ENCODE results near the gene ZNF500. TPM values are rescaled to one million over a fixed set of nuclear protein-coding genes. Genes with fewer than 3 reads are reported as not detected.

Gene ZNF500
- total RNA-seq, 4 donors from 2014 or later = 7.9 to 17.6 (median 12.4) TPM

- no peaks in the 10 kb centered on the region for H3K36me3 ChIP-seq
- H3K27me3 ChIP-seq = no peaks in the 10 kb centered on the region
- 78% methylated on average over 12 of the region's 16 CpGs for WGBS
- no peaks in the 10 kb centered on the region for H3K4me1 ChIP-seq
- no peak for TF ChIP-seq EP300 (IDR thresholded peaks at IDR 0.05)
- TF ChIP-seq POLR2AphosphoS5 (IDR thresholded peaks at IDR 0.05) = no peak
- TF ChIP-seq POLR2A (IDR thresholded peaks at IDR 0.05) = no peak
- H3K27ac ChIP-seq = no peak overlapping the region
- no peak for DNase-seq (ENCODE audit: low spot score in 2 of 2)
- H3K9me3 ChIP-seq = no peaks in the 10 kb centered on the region
- H3K4me3 ChIP-seq = no peak overlapping the region
Measured at GRCh38 chr16:4783951-4784336, 17.0 kb upstream of the ZNF500 start.

DNA sequence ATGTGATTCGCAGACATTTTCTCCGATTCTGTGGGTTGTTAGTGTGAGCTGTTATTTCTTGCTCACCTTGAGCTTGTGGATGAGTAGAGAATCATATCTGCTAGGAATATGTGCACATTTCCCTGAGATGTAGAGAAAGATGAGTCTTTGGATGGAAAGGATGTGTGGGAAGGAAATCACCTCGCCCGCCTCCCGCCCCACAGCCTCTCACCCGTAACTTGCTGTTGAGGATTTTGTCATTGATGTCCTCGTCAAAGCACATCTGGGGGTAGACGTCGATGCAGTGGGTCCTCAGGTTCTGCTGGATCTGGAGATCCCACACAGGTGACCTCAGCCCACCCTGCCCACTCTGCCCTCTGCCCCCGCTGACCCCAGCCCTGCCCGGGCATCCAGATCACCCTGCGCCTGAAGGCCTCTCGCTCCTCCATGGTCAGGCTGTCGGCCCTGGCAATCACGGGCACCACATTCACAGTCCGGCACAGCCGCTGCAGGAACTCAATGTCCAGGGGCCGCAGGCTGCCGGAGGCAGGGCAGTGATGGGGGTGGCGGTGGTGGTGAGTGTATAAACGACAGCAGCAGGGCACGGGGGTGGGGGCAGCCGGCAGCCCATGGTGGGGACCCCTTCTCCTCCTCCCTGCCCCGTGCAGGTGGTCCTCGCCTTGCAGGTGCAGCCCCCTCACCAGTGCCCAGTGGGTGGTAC, 16.4 kb upstream of the ZNF500 start:
- Histone ChIP-seq H3K4me1 (no peaks in the 10 kb centered on the region), H3K36me3 (no peaks in the 10 kb centered on the region), H3K4me3 (no peak overlapping the region), H3K9me3 (no peaks in the 10 kb centered on the region), H3K27me3 (no peaks in the 10 kb centered on the region), H3K27ac (no peak overlapping the region)
- 88% methylated on average over 17 of the region's 25 CpGs for WGBS
- TF ChIP-seq POLR2A (IDR thresholded peaks at IDR 0.05) (no peak), EP300 (IDR thresholded peaks at IDR 0.05) (no peak), POLR2AphosphoS5 (IDR thresholded peaks at IDR 0.05) (no peak)
- TF ChIP-seq, protein P1, sequence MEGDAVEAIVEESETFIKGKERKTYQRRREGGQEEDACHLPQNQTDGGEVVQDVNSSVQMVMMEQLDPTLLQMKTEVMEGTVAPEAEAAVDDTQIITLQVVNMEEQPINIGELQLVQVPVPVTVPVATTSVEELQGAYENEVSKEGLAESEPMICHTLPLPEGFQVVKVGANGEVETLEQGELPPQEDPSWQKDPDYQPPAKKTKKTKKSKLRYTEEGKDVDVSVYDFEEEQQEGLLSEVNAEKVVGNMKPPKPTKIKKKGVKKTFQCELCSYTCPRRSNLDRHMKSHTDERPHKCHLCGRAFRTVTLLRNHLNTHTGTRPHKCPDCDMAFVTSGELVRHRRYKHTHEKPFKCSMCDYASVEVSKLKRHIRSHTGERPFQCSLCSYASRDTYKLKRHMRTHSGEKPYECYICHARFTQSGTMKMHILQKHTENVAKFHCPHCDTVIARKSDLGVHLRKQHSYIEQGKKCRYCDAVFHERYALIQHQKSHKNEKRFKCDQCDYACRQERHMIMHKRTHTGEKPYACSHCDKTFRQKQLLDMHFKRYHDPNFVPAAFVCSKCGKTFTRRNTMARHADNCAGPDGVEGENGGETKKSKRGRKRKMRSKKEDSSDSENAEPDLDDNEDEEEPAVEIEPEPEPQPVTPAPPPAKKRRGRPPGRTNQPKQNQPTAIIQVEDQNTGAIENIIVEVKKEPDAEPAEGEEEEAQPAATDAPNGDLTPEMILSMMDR (IDR thresholded peaks at IDR 0.05) = no peak
- DNase-seq (ENCODE audit: low spot score in 2 of 2) = no peak

DNA sequence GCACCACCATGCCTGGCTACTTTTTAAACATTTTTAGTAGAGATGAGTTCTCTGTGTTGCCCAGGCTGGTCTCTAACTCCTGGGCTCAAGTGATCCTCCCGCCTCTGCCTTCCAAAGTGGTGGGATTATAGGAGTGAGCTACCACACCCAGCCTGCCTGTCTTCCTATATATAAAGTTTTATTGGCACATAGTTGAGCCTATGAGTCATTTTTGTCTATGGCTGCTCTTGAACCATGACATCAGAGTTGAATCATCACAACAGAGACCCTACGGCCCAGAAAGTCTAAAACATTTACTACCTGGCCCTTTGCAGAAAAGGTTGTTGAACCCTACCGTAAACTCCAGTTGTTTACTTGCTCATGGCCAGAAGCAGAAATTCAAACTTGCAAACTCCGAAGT, 13.3 kb upstream of the ZNF500 start:
- Histone ChIP-seq H3K27ac (no peak overlapping the region), H3K36me3 (no peaks in the 10 kb centered on the region), H3K4me3 (no peak overlapping the region), H3K27me3 (no peaks in the 10 kb centered on the region), H3K4me1 (no peaks in the 10 kb centered on the region), H3K9me3 (no peaks in the 10 kb centered on the region)
- no peak for TF ChIP-seq POLR2AphosphoS5 (IDR thresholded peaks at IDR 0.05)
- TF ChIP-seq, protein P1 (IDR thresholded peaks at IDR 0.05) = no peak
- no peak for TF ChIP-seq POLR2A (IDR thresholded peaks at IDR 0.05)
- no peak for TF ChIP-seq EP300 (IDR thresholded peaks at IDR 0.05)
- DNase-seq (ENCODE audit: low spot score in 2 of 2) = no peak
- WGBS = 86% methylated on average over 4 of the region's 4 CpGs

DNA sequence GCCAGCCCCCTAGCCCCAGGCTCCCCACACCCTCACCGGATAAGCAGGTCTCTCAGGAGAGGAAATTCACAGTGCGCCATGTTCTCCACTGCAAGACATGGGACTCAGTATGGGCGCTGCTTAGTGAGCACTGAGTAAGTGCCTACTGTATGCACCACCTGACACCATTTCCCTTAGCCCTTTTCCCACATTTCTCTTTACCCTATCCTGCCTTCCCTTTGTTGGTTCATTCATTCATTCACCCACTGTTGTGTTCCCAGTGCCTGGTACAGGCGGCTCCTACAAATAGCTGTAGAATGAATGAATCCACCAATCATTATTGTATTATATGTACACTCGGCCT, 11.1 kb upstream of the ZNF500 start:
- Histone ChIP-seq H3K4me3 (no peak overlapping the region), H3K36me3 (no peaks in the 10 kb centered on the region), H3K4me1 (no peaks in the 10 kb centered on the region), H3K27ac (no peak overlapping the region), H3K9me3 (no peaks in the 10 kb centered on the region), H3K27me3 (no peaks in the 10 kb centered on the region)
- 89% methylated on average over 4 of the region's 5 CpGs for WGBS
- no peak for DNase-seq (ENCODE audit: low spot score in 2 of 2)
- TF ChIP-seq EP300 (IDR thresholded peaks at IDR 0.05) = no peak
- TF ChIP-seq, protein P1 (IDR thresholded peaks at IDR 0.05) = no peak
- TF ChIP-seq POLR2AphosphoS5 (IDR thresholded peaks at IDR 0.05) = no peak

DNA sequence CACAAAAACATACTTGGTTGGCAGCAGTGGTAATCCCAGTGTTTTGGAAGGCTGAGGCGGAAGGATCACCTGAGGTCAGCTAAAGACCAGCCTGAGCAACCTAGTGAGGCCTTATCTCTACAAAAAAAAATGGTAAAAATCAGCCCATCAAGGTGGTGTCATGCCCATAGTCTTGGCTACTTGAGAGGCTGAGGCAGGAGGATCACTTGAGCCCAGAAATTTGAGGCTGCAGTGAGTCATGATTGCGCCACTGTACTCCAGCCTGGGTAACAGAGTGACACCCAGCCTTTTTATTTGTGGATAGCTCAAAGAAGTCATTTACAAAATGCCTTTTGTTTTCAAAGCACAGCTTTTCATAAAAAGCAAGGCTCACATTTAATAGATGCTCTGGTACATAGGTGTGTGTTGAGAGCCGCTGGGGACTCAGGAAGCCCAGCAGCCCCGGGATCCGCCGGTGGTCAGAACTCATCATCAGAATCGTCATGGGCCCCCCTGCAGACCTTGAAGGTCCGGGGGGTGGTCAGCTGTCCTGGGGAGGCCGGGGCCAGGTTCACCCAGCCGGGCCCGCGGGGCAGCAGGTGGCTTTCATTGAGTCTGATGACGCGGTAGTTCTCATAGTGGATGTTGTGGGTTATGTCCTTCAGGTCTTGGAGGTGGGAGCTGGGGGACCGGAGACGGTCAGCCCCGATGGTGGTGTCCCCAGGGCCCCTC, 10.5 kb upstream of the ZNF500 start:
- no peak for DNase-seq (ENCODE audit: low spot score in 2 of 2)
- no peaks in the 10 kb centered on the region for H3K4me1 ChIP-seq
- no peaks in the 10 kb centered on the region for H3K36me3 ChIP-seq
- 83% methylated on average over 14 of the region's 17 CpGs for WGBS
- TF ChIP-seq EP300 (IDR thresholded peaks at IDR 0.05) (no peak), POLR2AphosphoS5 (IDR thresholded peaks at IDR 0.05) (no peak), POLR2A (IDR thresholded peaks at IDR 0.05) (no peak)
- TF ChIP-seq, protein P1 (IDR thresholded peaks at IDR 0.05) = no peak
- no peaks in the 10 kb centered on the region for H3K27me3 ChIP-seq
- no peak overlapping the region for H3K27ac ChIP-seq
- no peaks in the 10 kb centered on the region for H3K9me3 ChIP-seq
- no peak overlapping the region for H3K4me3 ChIP-seq
